ENCODE data around the gene RAB3IP.
"Not testable (repeated sequence)": the region's sequence is repeated elsewhere in the genome, so short reads cannot be mapped to it uniquely, and the experiment has no call there.

RAB3IP gene

GRCh38 chr12:69792533-69792932 lies 53.9 kb downstream of the RAB3IP start:
- no peak overlapping the region for H3K4me3 ChIP-seq (ENCODE audit: low read length)
- TF ChIP-seq ZNF274 (IDR thresholded peaks at IDR 0.05; ENCODE audit: low read depth, low read length), result no peak

GRCh38 chr12:69807101-69807897 lies 68.6 kb downstream of the RAB3IP start:
- H3K4me3 ChIP-seq (ENCODE audit: low read length), result not testable (repeated sequence)

- TF ChIP-seq ZNF274 (IDR thresholded peaks at IDR 0.05; ENCODE audit: low read depth, low read length), result no peak
Measured at GRCh38 chr12:69810870-69811498, 72.3 kb downstream of the RAB3IP start.

GRCh38 chr12:69816082-69816481 lies 77.4 kb downstream of the RAB3IP start:
- H3K4me3 ChIP-seq (ENCODE audit: low read length), result no peak overlapping the region
- TF ChIP-seq ZNF274 (IDR thresholded peaks at IDR 0.05; ENCODE audit: low read depth, low read length), result no peak

More at GRCh38 chr12:69810870-69811498, 72.3 kb downstream of the RAB3IP start:
- H3K4me3 ChIP-seq (ENCODE audit: low read length), result no peak overlapping the region

- no peak overlapping the region for H3K4me3 ChIP-seq (ENCODE audit: low read length)
- TF ChIP-seq ZNF274 (IDR thresholded peaks at IDR 0.05; ENCODE audit: low read depth, low read length), result no peak
Measured at GRCh38 chr12:69821032-69821455, 82.4 kb downstream of the RAB3IP start.

GRCh38 chr12:69821456-69822159 lies 82.9 kb downstream of the RAB3IP start:
- no peak for TF ChIP-seq ZNF274 (IDR thresholded peaks at IDR 0.05; ENCODE audit: low read depth, low read length)
- H3K4me3 ChIP-seq (ENCODE audit: low read length), result no peak overlapping the region

- no peak for TF ChIP-seq ZNF274 (IDR thresholded peaks at IDR 0.05; ENCODE audit: low read depth, low read length)
- H3K4me3 ChIP-seq (ENCODE audit: low read length), result no peak overlapping the region
Measured at GRCh38 chr12:69822201-69822860, 83.7 kb downstream of the RAB3IP start.

GRCh38 chr12:69824028-69824427 lies 85.4 kb downstream of the RAB3IP start:
- no peak overlapping the region for H3K4me3 ChIP-seq (ENCODE audit: low read length)
- TF ChIP-seq ZNF274 (IDR thresholded peaks at IDR 0.05; ENCODE audit: low read depth, low read length), result no peak

GRCh38 chr12:69824966-69825560 lies 86.4 kb downstream of the RAB3IP start, which contains the start of gene MYRFL:
MYRFL (plus strand) TSS chr12:69825227; CDS start chr12:69825518, 291 bp downstream.
- H3K4me3 ChIP-seq (ENCODE audit: low read length), result no peak within 1 kb of the TSS
- no peak for TF ChIP-seq ZNF274 (IDR thresholded peaks at IDR 0.05; ENCODE audit: low read depth, low read length)

GRCh38 chr12:69828897-69829296 lies 90.2 kb downstream of the RAB3IP start:
- H3K4me3 ChIP-seq (ENCODE audit: low read length), result no peak overlapping the region
- no peak for TF ChIP-seq ZNF274 (IDR thresholded peaks at IDR 0.05; ENCODE audit: low read depth, low read length)

GRCh38 chr12:69833696-69834095 lies 95.0 kb downstream of the RAB3IP start:
- no peak for TF ChIP-seq ZNF274 (IDR thresholded peaks at IDR 0.05; ENCODE audit: low read depth, low read length)
- H3K4me3 ChIP-seq (ENCODE audit: low read length), result no peak overlapping the region

- no peak for TF ChIP-seq ZNF274 (IDR thresholded peaks at IDR 0.05; ENCODE audit: low read depth, low read length)
- no peak overlapping the region for H3K4me3 ChIP-seq (ENCODE audit: low read length)
Measured at GRCh38 chr12:69834147-69834546, 95.5 kb downstream of the RAB3IP start.

- no peak for TF ChIP-seq ZNF274 (IDR thresholded peaks at IDR 0.05; ENCODE audit: low read depth, low read length)
- H3K4me3 ChIP-seq (ENCODE audit: low read length), result no peak overlapping the region
Measured at GRCh38 chr12:69834576-69834975, 95.9 kb downstream of the RAB3IP start.

- TF ChIP-seq ZNF274 (IDR thresholded peaks at IDR 0.05; ENCODE audit: low read depth, low read length), result no peak
- H3K4me3 ChIP-seq (ENCODE audit: low read length), result no peak overlapping the region
Measured at GRCh38 chr12:69835081-69835480, 96.4 kb downstream of the RAB3IP start.
